WTC11 (cell line): ENCODE data around the gene ASL. TPM values are rescaled to one million over a fixed set of nuclear protein-coding genes. Genes with fewer than 3 reads are reported as not detected.
"Not testable (repeated sequence)": the region's sequence is repeated elsewhere in the genome, so short reads cannot be mapped to it uniquely, and the experiment has no call there.

Experiments
- ATAC-seq: fragments of 200-7000 bp; cut with Tn5 transposase; 2 replicates; pipeline ENCODE4 v1.10.0; 2021; ENCODE audit warnings: mild to moderate bottlenecking, moderate library complexity
- CTCF ChIA-PET: fragments of 300-600 bp; sonication (Branson Sonifier 250); formaldehyde crosslinking; loops from one replicate; lab custom pipeline; 2021; ENCODE audit warnings: antibody characterized with exemption; lab: Charles Lee
- POLR2A ChIA-PET: fragments of 350-600 bp; sonication (Branson Sonifier 250); formaldehyde crosslinking; loops from one replicate; lab custom pipeline; 2021; ENCODE audit warnings: antibody characterized with exemption; lab: Charles Lee
- DNase-seq: peaks from one replicate; pipeline ENCODE4 v3.0.0; 2021; ENCODE audit warnings: low spot score
- H3K27ac Mint-ChIP-seq: 2 replicates; pipeline ENCODE4 v1.8.0; 2021; ENCODE audit warnings: mixed read lengths
- H3K27me3 Mint-ChIP-seq: 2 replicates; pipeline ENCODE4 v1.8.0; 2021; ENCODE audit warnings: low read depth, mild to moderate bottlenecking, moderate library complexity, mixed read lengths
- H3K36me3 Mint-ChIP-seq: 2 replicates; pipeline ENCODE4 v1.8.0; 2021; ENCODE audit warnings: mixed read lengths
- H3K4me1 Mint-ChIP-seq: 2 replicates; pipeline ENCODE4 v1.8.0; 2022; ENCODE audit warnings: mixed read lengths
- H3K4me3 Mint-ChIP-seq: 2 replicates; pipeline ENCODE4 v1.8.0; 2021; ENCODE audit warnings: mild to moderate bottlenecking, moderate library complexity, mixed read lengths
- H3K9me3 Mint-ChIP-seq: 2 replicates; pipeline ENCODE4 v1.8.0; 2021; ENCODE audit warnings: mixed read lengths
- CBFB ChIP-seq: sonication (generic); formaldehyde crosslinking; IDR thresholded peaks from 2 replicates; pipeline ENCODE4 v1.8.1; 2022; ENCODE audit warnings: mild to moderate bottlenecking, low read depth, missing genetic modification reagents
- CDX4 ChIP-seq: fragments of 250-450 bp; sonication (Bioruptor Pico); IDR thresholded peaks from 2 replicates; pipeline ENCODE4 v1.9.0; 2021; ENCODE audit warnings: moderate library complexity, mild to moderate bottlenecking, inconsistent platforms, borderline replicate concordance
- E2F4 ChIP-seq: sonication (generic); formaldehyde crosslinking; IDR thresholded peaks from 2 replicates; pipeline ENCODE4 v1.8.1; 2022; ENCODE audit warnings: low read depth, mild to moderate bottlenecking, moderate library complexity, missing genetic modification reagents, borderline replicate concordance
- FOXP1 ChIP-seq: sonication (generic); formaldehyde crosslinking; IDR thresholded peaks from 2 replicates; pipeline ENCODE4 v1.8.0; 2022; ENCODE audit warnings: missing genetic modification reagents, mild to moderate bottlenecking, moderate library complexity, borderline replicate concordance
- GRHL2 ChIP-seq: fragments of 250-450 bp; sonication (Bioruptor Pico); IDR thresholded peaks from 2 replicates; pipeline ENCODE4 v1.8.0; 2022; ENCODE audit warnings: mild to moderate bottlenecking, moderate library complexity; ENCODE audit not compliant: insufficient replicate concordance, severe bottlenecking
- IRF2 ChIP-seq: sonication (generic); formaldehyde crosslinking; IDR thresholded peaks from 2 replicates; pipeline ENCODE4 v1.8.0; 2022; ENCODE audit warnings: low read depth, missing genetic modification reagents, borderline replicate concordance
- MLX ChIP-seq: sonication (generic); formaldehyde crosslinking; IDR thresholded peaks from 2 replicates; pipeline ENCODE4 v1.8.1; 2023; ENCODE audit warnings: mild to moderate bottlenecking, missing genetic modification reagents, moderate library complexity
- PRDM15 ChIP-seq: sonication (generic); formaldehyde crosslinking; IDR thresholded peaks from 2 replicates; pipeline ENCODE4 v1.8.0; 2022; ENCODE audit warnings: missing genetic modification reagents
- RORB ChIP-seq: fragments of 250-450 bp; sonication (Bioruptor Pico); IDR thresholded peaks from 2 replicates; pipeline ENCODE4 v1.9.0; 2021; ENCODE audit warnings: mild to moderate bottlenecking
- ZBTB21 ChIP-seq: sonication (generic); formaldehyde crosslinking; IDR thresholded peaks from 2 replicates; pipeline ENCODE4 v1.8.1; 2023; ENCODE audit warnings: mild to moderate bottlenecking, missing genetic modification reagents, borderline replicate concordance
- ZNF232 ChIP-seq: sonication (generic); formaldehyde crosslinking; IDR thresholded peaks from 2 replicates; pipeline ENCODE4 v1.8.0; 2022; ENCODE audit warnings: mild to moderate bottlenecking, missing genetic modification reagents
- ZNF423 ChIP-seq: fragments of 250-450 bp; sonication (Bioruptor Pico); IDR thresholded peaks from 2 replicates; pipeline ENCODE4 v2.1.2; 2022; ENCODE audit warnings: mild to moderate bottlenecking, moderate library complexity
- total RNA-seq: library from RNA; stranded (reverse); gene quantifications from 3 replicates; pipeline ENCODE4 v1.2.3, GENCODE V29; 2021

The ASL gene
- total RNA-seq, 1 experiment from 2014 or later: 31.9 TPM

- TF ChIP-seq PRDM15 (no peak), MLX (CRISPR knock-in tag) (no peak), ZBTB21 (CRISPR knock-in tag) (no peak), E2F4 (CRISPR knock-in tag) (no peak), CBFB (no peak)
- TF ChIP-seq, all 79 proteins: peak for 0
These were observed 47.5 kb downstream of the ASL start (continued) for GRCh38 chr7:66123175-66123528.

- not testable (repeated sequence) for H3K27me3 Mint-ChIP-seq, H3K9me3 Mint-ChIP-seq, H3K36me3 Mint-ChIP-seq, ATAC-seq
- H3K27ac Mint-ChIP-seq: peak overlapping the region; percentile 88
- H3K4me3 Mint-ChIP-seq: peak overlapping the region; percentile 33; the same call in 1 of the 2 replicates
- H3K4me1 Mint-ChIP-seq: peaks cover 13% of the 10 kb centered on the region
- 0 out of 2 replicates have a peak, but pooled peaks have one; percentile 33 for TF ChIP-seq PRDM15
- TF ChIP-seq, all 79 proteins: peak for 1; not testable (repeated sequence) for 78
- DNase-seq: not testable (repeated sequence)
- ChIA-PET POLR2A (interaction anchor here (0.6 kb wide), 1 partner anchor 485 kb away, joined by 5 read pairs; no protein-coding TSS in a partner anchor), CTCF (interaction anchor here (0.6 kb wide), 2 partner anchors 11 to 289 kb away, joined by 3 to 4 read pairs; no protein-coding TSS in a partner anchor)
These were observed 48.9 kb downstream of the ASL start for GRCh38 chr7:66124569-66124861.

GRCh38 chr7:66125052-66125694 lies 49.6 kb downstream of the ASL start:
- Mint-ChIP-seq H3K36me3 (peaks cover 3% of the 10 kb centered on the region; the same call in 1 of the 2 replicates), H3K4me1 (peaks cover 15% of the 10 kb centered on the region), H3K27me3 (no peaks in the 10 kb centered on the region), H3K27ac (no peak overlapping the region; the same call in 1 of the 2 replicates), H3K9me3 (no peaks in the 10 kb centered on the region), H3K4me3 (no peak overlapping the region)
- no peak for ATAC-seq
- CTCF ChIA-PET: no interaction called here
- TF ChIP-seq ZNF232 (no peak), CDX4 (CRISPR knock-in tag) (no peak), IRF2 (CRISPR knock-in tag) (no peak), ZNF423 (no peak), RORB (CRISPR knock-in tag) (no peak), GRHL2 (CRISPR knock-in tag) (no peak), FOXP1 (CRISPR knock-in tag) (no peak)
- POLR2A ChIA-PET: interaction anchor here (0.6 kb wide), 1 partner anchor 484 kb away, joined by 5 read pairs; no protein-coding TSS in a partner anchor
- no peak for DNase-seq
